Spleen (tissue), 11 donors: ENCODE measurements around the gene SAG. TPM values are rescaled to one million over a fixed set of nuclear protein-coding genes. Genes with fewer than 3 reads are reported as not detected.

Source experiments
- DNase-seq: peaks from one replicate; pipeline ENCODE4 v3.0.0-alpha.2; 2020
- H3K27ac ChIP-seq, 8 donors: fragments of 200-600 bp; sonication (generic) in 7 of 8; 1 replicate in 4 of 8; 2 replicates in 4 of 8; pipeline versions ENCODE4 v1.5.0 to v1.8.0; 2016 to 2021; ENCODE audit warnings: inconsistent platforms in 4 of 8, mild to moderate bottlenecking in 4 of 8, moderate library complexity in 1 of 8
- H3K27me3 ChIP-seq, 7 donors: fragments of 200-600 bp; sonication (generic) in 6 of 7; replicated peaks in 1 of 7; 1 replicate in 4 of 7; 2 replicates in 3 of 7; pipeline versions ENCODE4 v1.5.0 to v1.8.0; 2016 to 2021; ENCODE audit warnings: inconsistent platforms in 3 of 7, mild to moderate bottlenecking in 1 of 7
- H3K36me3 ChIP-seq, 6 donors: fragments of 200-600 bp; sonication (generic) in 5 of 6; 1 replicate in 4 of 6; 2 replicates in 2 of 6; pipeline versions ENCODE4 v1.5.0 to v1.8.0; 2016 to 2021; ENCODE audit warnings: inconsistent platforms in 2 of 6
- H3K4me1 ChIP-seq, 6 donors: fragments of 200-600 bp; sonication (generic) in 5 of 6; 1 replicate in 3 of 6; 2 replicates in 3 of 6; pipeline versions ENCODE4 v1.5.0 to v1.8.0; 2016 to 2021; ENCODE audit warnings: inconsistent platforms in 3 of 6
- H3K4me3 ChIP-seq, 8 donors: fragments of 200-600 bp; sonication (generic) in 7 of 8; 1 replicate in 4 of 8; 2 replicates in 4 of 8; pipeline versions ENCODE4 v1.5.0 to v1.8.0; 2016 to 2021; ENCODE audit warnings: inconsistent platforms in 4 of 8, mild to moderate bottlenecking in 4 of 8, moderate library complexity in 2 of 8
- H3K9me3 ChIP-seq, 8 donors: fragments of 200-600 bp; sonication (generic) in 7 of 8; 1 replicate in 4 of 8; 2 replicates in 4 of 8; pipeline versions ENCODE4 v1.5.0 to v1.8.0; 2016 to 2021; ENCODE audit warnings: inconsistent platforms in 4 of 8
- POLR2A ChIP-seq, 3 donors: fragments of 450-650 bp; IDR thresholded peaks; one replicate each; pipeline ENCODE4 v1.5.1; 2017; ENCODE audit warnings: antibody characterized with exemption in 3 of 3, mild to moderate bottlenecking in 1 of 3
- POLR2AphosphoS5 ChIP-seq, 3 donors: sonication (generic); formaldehyde crosslinking; IDR thresholded peaks; one replicate each; pipeline ENCODE4 v1.5.1; 2017; ENCODE audit warnings: antibody characterized with exemption in 3 of 3
- WGBS, 5 donors: extraction: QIAGEN DNeasy Blood & Tissue Kit in 3 of 5; methylation state at CpG; one replicate each; pipeline versions ENCODE4 v1.1.5 to v1.1.7; 2013 to 2018; 5-methylcytosine and 5-hydroxymethylcytosine counted together
- intact Hi-C: fragments of 100-400 bp; cut with DNase I; formaldehyde crosslinking; loops from one replicate; pipeline ENCODE4 v1.15.0; 2023; ENCODE audit warnings: low total_unique reads
- polyA plus RNA-seq, 3 donors: library from polyadenylated mRNA; stranded (reverse); fragments of 200-250 nt; gene quantifications; one replicate each; pipeline ENCODE4 v1.2.1, GENCODE V29; 2013
- total RNA-seq, 7 donors: library from RNA; depleted of rRNA in 3 of 7; stranded (reverse); fragments of >200 nt in 3 of 7; fragmentation: NEBNext Ultra II Directional in 4 of 7; extraction: Animal tissue kit (Norgen Biotek cat#: 25700) in 4 of 7; gene quantifications; one replicate each; pipeline versions ENCODE4 v1.1.0 to v1.2.1, GENCODE V29; 2016 to 2021
- TF ChIP-seq, protein P1 (sequence below), 11 experiments: fragments of 200-600 bp in 7 of 11; fragments of 450-650 bp in 4 of 11; sonication (generic) in 4 of 11; IDR thresholded peaks in 8 of 11; conservative IDR thresholded peaks in 3 of 11; 1 replicate in 7 of 11; 2 replicates in 4 of 11; pipeline versions ENCODE4 v1.4.0 to v1.8.0; 2016 to 2021; ENCODE audit warnings: antibody characterized with exemption in 11 of 11, inconsistent platforms in 4 of 11, mild to moderate bottlenecking in 1 of 11
- donor health status: healthy with polysubstance abuse.
- donor health status: DM: no; HTN: no; CAD: no; lungs with moderate emphysema.
- donor health status: DM: no; HTN: no; CAD: no.
- donor health status: Bipolar disorder and iron deficiency.
- donor health status: healthy.
- donor health status: DM: no; HTN: no; CAD: no.
- donor health status: DM: yes; HTN: yes; CAD: no.

SAG gene
- total and polyA plus RNA-seq, 10 donors: 0.09 to 0.20 TPM; not detected in 8

GRCh38 chr2:233326500-233326899 lies 18.9 kb downstream of the SAG start:
- no peaks in the 10 kb centered on the region for H3K36me3 ChIP-seq
- H3K9me3 ChIP-seq: no peaks in the 10 kb centered on the region
- H3K4me1 ChIP-seq: peaks cover 0 to 41% (median 24%) of the 10 kb centered on the region in 6 donors
- 84 to 92% (median 87%) methylated on average over 8 of the region's 8 CpGs for WGBS, 5 donors
- peak; percentile 62 for DNase-seq
- TF ChIP-seq POLR2AphosphoS5 (IDR thresholded peaks at IDR 0.05): no peak
- TF ChIP-seq, protein P1, sequence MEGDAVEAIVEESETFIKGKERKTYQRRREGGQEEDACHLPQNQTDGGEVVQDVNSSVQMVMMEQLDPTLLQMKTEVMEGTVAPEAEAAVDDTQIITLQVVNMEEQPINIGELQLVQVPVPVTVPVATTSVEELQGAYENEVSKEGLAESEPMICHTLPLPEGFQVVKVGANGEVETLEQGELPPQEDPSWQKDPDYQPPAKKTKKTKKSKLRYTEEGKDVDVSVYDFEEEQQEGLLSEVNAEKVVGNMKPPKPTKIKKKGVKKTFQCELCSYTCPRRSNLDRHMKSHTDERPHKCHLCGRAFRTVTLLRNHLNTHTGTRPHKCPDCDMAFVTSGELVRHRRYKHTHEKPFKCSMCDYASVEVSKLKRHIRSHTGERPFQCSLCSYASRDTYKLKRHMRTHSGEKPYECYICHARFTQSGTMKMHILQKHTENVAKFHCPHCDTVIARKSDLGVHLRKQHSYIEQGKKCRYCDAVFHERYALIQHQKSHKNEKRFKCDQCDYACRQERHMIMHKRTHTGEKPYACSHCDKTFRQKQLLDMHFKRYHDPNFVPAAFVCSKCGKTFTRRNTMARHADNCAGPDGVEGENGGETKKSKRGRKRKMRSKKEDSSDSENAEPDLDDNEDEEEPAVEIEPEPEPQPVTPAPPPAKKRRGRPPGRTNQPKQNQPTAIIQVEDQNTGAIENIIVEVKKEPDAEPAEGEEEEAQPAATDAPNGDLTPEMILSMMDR (IDR thresholded peaks at IDR 0.05 in 8 of 11, conservative IDR thresholded peaks at IDR 0.05 in 3 of 11): no peak
- peaks cover 0 to 4% (median 0%) of the 10 kb centered on the region in 7 donors for H3K27me3 ChIP-seq
- no peak overlapping the region for H3K27ac ChIP-seq
- H3K4me3 ChIP-seq: no peak overlapping the region
- intact Hi-C loops: no loop called here

DNA sequence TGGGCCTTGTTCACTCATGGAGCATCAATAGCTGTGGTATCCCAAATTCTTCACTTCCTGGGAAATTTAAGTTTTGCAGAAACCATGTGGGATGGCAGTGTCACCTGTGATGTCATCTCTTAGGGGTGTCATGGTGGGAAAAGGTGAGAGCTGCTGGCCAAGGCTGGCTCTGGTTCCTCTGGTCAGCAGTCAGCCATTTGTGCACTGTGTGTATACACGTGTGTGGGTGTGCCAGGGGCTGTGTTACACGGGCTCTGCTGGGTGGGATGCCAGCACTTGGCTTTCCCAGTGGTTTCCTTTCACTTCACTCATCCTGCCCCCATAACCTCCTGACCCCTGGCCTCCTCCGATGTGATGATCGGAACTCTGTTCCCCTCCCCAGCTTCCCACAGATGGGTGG lies 21.3 kb downstream of the SAG start:
- no peak for DNase-seq
- Histone ChIP-seq H3K9me3 (no peaks in the 10 kb centered on the region), H3K27me3 (peaks cover 0 to 4% (median 0%) of the 10 kb centered on the region in 7 donors), H3K4me1 (peaks cover 17 to 50% (median 38%) of the 10 kb centered on the region in 6 donors), H3K4me3 (no peak overlapping the region), H3K27ac (no peak overlapping the region), H3K36me3 (no peaks in the 10 kb centered on the region)
- WGBS, 5 donors: 69 to 85% (median 71%) methylated on average over 4 of the region's 4 CpGs
- intact Hi-C loops: no loop called here
- TF ChIP-seq POLR2AphosphoS5 (IDR thresholded peaks at IDR 0.05) (no peak), POLR2A (IDR thresholded peaks at IDR 0.05) (no peak)
- TF ChIP-seq, protein P1 (IDR thresholded peaks at IDR 0.05 in 8 of 11, conservative IDR thresholded peaks at IDR 0.05 in 3 of 11): no peak

- no peak for DNase-seq
- no peak for TF ChIP-seq POLR2AphosphoS5 (IDR thresholded peaks at IDR 0.05)
- TF ChIP-seq, protein P1 (IDR thresholded peaks at IDR 0.05 in 8 of 11, conservative IDR thresholded peaks at IDR 0.05 in 3 of 11): no peak
- peaks cover 17 to 57% (median 42%) of the 10 kb centered on the region in 6 donors for H3K4me1 ChIP-seq
- 75 to 84% (median 80%) methylated on average over 6 to 7 of the region's 7 CpGs for WGBS, 5 donors
- no peaks in the 10 kb centered on the region for H3K9me3 ChIP-seq
- H3K27ac ChIP-seq: peak overlapping the region in 3 of 8 donors; percentile 88 to 96 (median 96)
- intact Hi-C loops: no loop called here
- no peaks in the 10 kb centered on the region for H3K36me3 ChIP-seq
- peaks cover 0 to 4% (median 0%) of the 10 kb centered on the region in 7 donors for H3K27me3 ChIP-seq
- no peak overlapping the region for H3K4me3 ChIP-seq
These were observed 22.0 kb downstream of the SAG start for GRCh38 chr2:233329489-233330135.

DNA sequence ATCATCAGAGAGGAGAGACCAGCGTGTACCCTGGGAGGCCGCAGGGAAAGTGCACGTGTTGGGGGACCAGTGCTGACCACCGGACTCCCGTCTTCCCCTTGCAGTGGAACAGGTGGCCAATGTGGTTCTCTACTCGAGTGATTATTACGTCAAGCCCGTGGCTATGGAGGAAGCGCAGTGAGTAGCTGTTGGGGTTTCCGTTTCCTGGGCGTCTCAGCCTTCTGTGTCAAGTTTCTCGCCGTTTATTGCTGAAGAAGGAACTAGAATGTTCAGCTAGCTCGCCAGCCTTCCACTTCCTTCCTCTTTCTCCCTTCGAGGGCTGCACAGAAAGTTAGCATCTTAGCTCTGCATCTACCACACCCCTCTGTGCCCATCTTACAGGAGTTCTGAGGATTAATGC lies 23.9 kb downstream of the SAG start:
- intact Hi-C loops: no loop called here
- Histone ChIP-seq H3K36me3 (no peaks in the 10 kb centered on the region), H3K27ac (peak overlapping the region; percentile 84 to 96 (median 90)), H3K4me1 (peaks cover 17 to 67% (median 45%) of the 10 kb centered on the region in 6 donors), H3K27me3 (no peaks in the 10 kb centered on the region), H3K9me3 (no peaks in the 10 kb centered on the region), H3K4me3 (peak overlapping the region in 1 of 8 donors; percentile 48)
- TF ChIP-seq, protein P1 (IDR thresholded peaks at IDR 0.05 in 8 of 11, conservative IDR thresholded peaks at IDR 0.05 in 3 of 11): peak in 1 of 11 experiments; percentile 15
- TF ChIP-seq POLR2AphosphoS5 (IDR thresholded peaks at IDR 0.05): peak; percentile 30 to 94 (median 76)
- TF ChIP-seq POLR2A (IDR thresholded peaks at IDR 0.05): no peak
- peak; percentile 94 for DNase-seq
- WGBS, 5 donors: 21 to 39% (median 25%) methylated on average over 14 to 15 of the region's 15 CpGs
